ENCODE measurements around the gene NDEL1.

The NDEL1 gene

GRCh38 chr17:8402921-8403536, 32.7 kb upstream of the NDEL1 start:
- DNase-seq (ENCODE audit: extremely low spot score): no peak
- POLR2A ChIA-PET: no interaction called here
- TF ChIP-seq CTCF (IDR thresholded peaks at IDR 0.05; ENCODE audit: control extremely low read depth, extremely low read depth, low read depth, missing control alignments): no peak
- CTCF ChIA-PET: interaction anchor here (1.8 kb wide), 1 partner anchor 8 kb away, joined by 5 read pairs; no protein-coding TSS in a partner anchor

- ChIA-PET POLR2A (no interaction called here), CTCF (interaction anchor here (1.7 to 1.9 kb wide), 2 partner anchors 22 to 380 kb away, joined by 4 to 8 read pairs; no protein-coding TSS in a partner anchor)
- no peak for TF ChIP-seq CTCF (IDR thresholded peaks at IDR 0.05; ENCODE audit: control extremely low read depth, extremely low read depth, low read depth, missing control alignments)
- no peak for DNase-seq (ENCODE audit: extremely low spot score)
Measured at GRCh38 chr17:8405499-8406016, 30.1 kb upstream of the NDEL1 start.

GRCh38 chr17:8406174-8406573, 29.5 kb upstream of the NDEL1 start:
- DNase-seq (ENCODE audit: extremely low spot score): no peak
- ChIA-PET POLR2A (no interaction called here), CTCF (interaction anchor here (5.9 kb wide), 1 partner anchor 340 kb away, joined by 53 read pairs; no protein-coding TSS in a partner anchor)
- no peak for TF ChIP-seq CTCF (IDR thresholded peaks at IDR 0.05; ENCODE audit: control extremely low read depth, extremely low read depth, low read depth, missing control alignments)

- ChIA-PET CTCF (interaction anchor here (0.9 to 5.9 kb wide), 4 partner anchors 21 to 378 kb away, joined by 3 to 53 read pairs (median 17); partner anchors contain the start of gene KRABD2), POLR2A (no interaction called here)
- DNase-seq (ENCODE audit: extremely low spot score): no peak
- TF ChIP-seq CTCF (IDR thresholded peaks at IDR 0.05; ENCODE audit: control extremely low read depth, extremely low read depth, low read depth, missing control alignments): no peak
Measured at GRCh38 chr17:8408371-8408770, 27.3 kb upstream of the NDEL1 start.

GRCh38 chr17:8409966-8410882, 25.5 kb upstream of the NDEL1 start:
- peak; percentile 71 for DNase-seq (ENCODE audit: extremely low spot score)
- POLR2A ChIA-PET: no interaction called here
- TF ChIP-seq CTCF (IDR thresholded peaks at IDR 0.05; ENCODE audit: control extremely low read depth, extremely low read depth, low read depth, missing control alignments): peak; percentile 76
- CTCF ChIA-PET: interaction anchor here (0.7 to 5.9 kb wide), 35 partner anchors 8 to 1145 kb away, joined by 3 to 53 read pairs (median 4); partner anchors contain the start of genes KRABD2, MYH10, NDEL1 and RNF222

- TF ChIP-seq CTCF (IDR thresholded peaks at IDR 0.05; ENCODE audit: control extremely low read depth, extremely low read depth, low read depth, missing control alignments): no peak
- CTCF ChIA-PET: interaction anchor here (1.0 to 5.9 kb wide), 17 partner anchors 9 to 588 kb away, joined by 3 to 53 read pairs (median 5); partner anchors contain the start of genes KRABD2, MYH10 and NDEL1
- POLR2A ChIA-PET: no interaction called here
- no peak for DNase-seq (ENCODE audit: extremely low spot score)
Measured at GRCh38 chr17:8410883-8411238, 24.8 kb upstream of the NDEL1 start.
